Hepatocyte (in vitro differentiated cells): ENCODE measurements around the gene RAB12.

Experiments used
- CTCF ChIP-seq: fragments of 200-600 bp; sonication (generic); IDR thresholded peaks from 2 replicates; pipeline ENCODE4 v1.5.1; 2016; ENCODE audit warnings: antibody characterized with exemption, mild to moderate bottlenecking; ENCODE audit not compliant: poor library complexity
- EZH2phosphoT487 ChIP-seq: fragments of 200-600 bp; sonication (generic); IDR thresholded peaks from one replicate; pipeline ENCODE4 v1.6.1; 2018; ENCODE audit warnings: antibody characterized with exemption, mild to moderate bottlenecking, low read depth, moderate library complexity; ENCODE audit not compliant: unreplicated experiment, severe bottlenecking

DNA sequence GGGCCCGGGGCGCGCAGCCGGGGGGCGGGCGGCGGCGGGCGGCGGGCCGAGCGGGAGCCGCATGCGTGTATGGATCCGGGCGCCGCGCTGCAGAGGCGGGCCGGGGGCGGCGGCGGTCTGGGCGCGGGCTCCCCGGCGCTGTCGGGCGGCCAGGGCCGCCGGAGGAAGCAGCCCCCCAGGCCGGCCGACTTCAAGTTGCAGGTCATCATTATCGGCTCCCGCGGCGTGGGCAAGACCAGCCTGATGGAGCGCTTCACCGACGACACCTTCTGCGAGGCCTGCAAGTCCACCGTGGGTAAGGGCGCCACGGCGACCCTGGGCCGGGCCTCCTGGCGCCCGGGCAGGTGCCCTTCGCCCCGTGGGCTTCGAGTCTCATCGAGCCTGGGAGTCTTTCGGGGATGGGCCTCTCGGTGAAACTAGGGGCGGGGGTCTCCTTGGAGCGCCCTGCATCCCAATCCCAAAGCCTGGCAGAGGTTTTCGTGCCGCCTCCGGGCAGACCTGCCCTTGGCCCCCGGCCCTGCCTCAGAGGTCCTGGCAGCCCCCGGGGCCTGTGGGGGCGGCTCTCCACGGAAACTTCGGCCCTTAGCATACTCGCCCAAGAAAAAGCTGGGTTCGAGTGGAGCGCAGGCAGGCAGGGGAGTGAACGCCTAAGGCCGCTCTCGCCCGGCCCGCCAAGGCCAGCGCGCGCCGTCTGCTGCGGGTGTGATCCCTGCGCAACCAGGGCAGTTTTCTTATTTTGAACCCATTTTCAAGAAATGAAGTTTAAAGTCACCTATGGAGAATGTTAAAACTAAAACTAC is 622 bp downstream of the RAB12 start:
- TF ChIP-seq CTCF (no peak), EZH2phosphoT487 (no peak)
